Midbrain (tissue), 1 donor: Measurements from ENCODE around the gene ARMC6.
"Not testable (repeated sequence)": the region's sequence is repeated elsewhere in the genome, so short reads cannot be mapped to it uniquely, and the experiment has no call there.

ENCODE experiments used
- DNase-seq: peaks from one replicate; lab custom pipeline; 2025; lab: John Stamatoyannopoulos, UW

ARMC6 gene

GRCh38 chr19:19075126-19075525 is 41.7 kb downstream of the ARMC6 start:
- DNase-seq: no peak

GRCh38 chr19:19076476-19076875 is 43.1 kb downstream of the ARMC6 start:
- no peak for DNase-seq

- no peak for DNase-seq
Measured at GRCh38 chr19:19077103-19077502, 43.7 kb downstream of the ARMC6 start.

- DNase-seq: no peak
Measured at GRCh38 chr19:19078801-19079200, 45.4 kb downstream of the ARMC6 start.

GRCh38 chr19:19079571-19079970 is 46.2 kb downstream of the ARMC6 start:
- no peak for DNase-seq

- no peak for DNase-seq
Measured at GRCh38 chr19:19081642-19082151, 48.3 kb downstream of the ARMC6 start.

- DNase-seq: no peak
Measured at GRCh38 chr19:19083413-19084178, 50.2 kb downstream of the ARMC6 start.

GRCh38 chr19:19087676-19088075 is 54.3 kb downstream of the ARMC6 start:
- no peak for DNase-seq

- no peak for DNase-seq
Measured at GRCh38 chr19:19094513-19094912, 61.1 kb downstream of the ARMC6 start.

GRCh38 chr19:19095691-19096090 is 62.3 kb downstream of the ARMC6 start:
- DNase-seq: no peak

- DNase-seq: no peak
Measured at GRCh38 chr19:19096641-19097627, 63.5 kb downstream of the ARMC6 start.

- DNase-seq: no peak
Measured at GRCh38 chr19:19098084-19098702, 64.8 kb downstream of the ARMC6 start.

- no peak for DNase-seq
Measured at GRCh38 chr19:19098703-19099632, 65.6 kb downstream of the ARMC6 start.

GRCh38 chr19:19101540-19101939 is 68.1 kb downstream of the ARMC6 start:
- DNase-seq: no peak

- not testable (repeated sequence) for DNase-seq
Measured at GRCh38 chr19:19102566-19102965, 69.2 kb downstream of the ARMC6 start.

- no peak for DNase-seq
Measured at GRCh38 chr19:19103167-19103566, 69.8 kb downstream of the ARMC6 start.

GRCh38 chr19:19105365-19106055 is 72.1 kb downstream of the ARMC6 start:
- no peak for DNase-seq

GRCh38 chr19:19106056-19106551 is 72.7 kb downstream of the ARMC6 start:
- DNase-seq: no peak

- DNase-seq: not testable (repeated sequence)
Measured at GRCh38 chr19:19106938-19107337, 73.5 kb downstream of the ARMC6 start.

GRCh38 chr19:19107654-19108053 is 74.3 kb downstream of the ARMC6 start:
- DNase-seq: no peak
